ENCODE data around the gene VSTM4.

Gene VSTM4

GRCh38 chr10:48985621-48986158, 129.6 kb downstream of the VSTM4 start:
- H4K20me1 ChIP-seq (ENCODE audit: control insufficient read depth, insufficient read depth, low read depth, low read length): no peaks in the 10 kb centered on the region
- no peaks in the 10 kb centered on the region for H3K9me3 ChIP-seq (ENCODE audit: control insufficient read depth, insufficient read depth, low read length)
- H3K79me2 ChIP-seq (ENCODE audit: control insufficient read depth, low read length): no peaks in the 10 kb centered on the region
- no peaks in the 10 kb centered on the region for H3K4me1 ChIP-seq (ENCODE audit: control insufficient read depth, low read length)
- H3K4me2 ChIP-seq (ENCODE audit: low read length): no peak overlapping the region
- peaks cover 11% of the 10 kb centered on the region; the same call in 1 of the 2 replicates for H3K36me3 ChIP-seq (ENCODE audit: control insufficient read depth, low read length)
- H3K4me3 ChIP-seq (ENCODE audit: low read length): no peak overlapping the region
- H3K9me2 ChIP-seq (replicated peaks; ENCODE audit: control insufficient read depth, low read length): no peaks in the 10 kb centered on the region
- TF ChIP-seq EZH2phosphoT487 (IDR thresholded peaks at IDR 0.05; ENCODE audit: borderline replicate concordance, low read length) (no peak), CTCF (IDR thresholded peaks at IDR 0.05; ENCODE audit: low read depth, low read length, poor library complexity, severe bottlenecking) (no peak)
- no peaks in the 10 kb centered on the region for H3K27me3 ChIP-seq (ENCODE audit: control insufficient read depth, low read length)
- H3K27ac ChIP-seq (ENCODE audit: low read depth, low read length): no peak overlapping the region
- no peaks in the 10 kb centered on the region for H3F3A ChIP-seq (ENCODE audit: control insufficient read depth, insufficient read depth)

- no peaks in the 10 kb centered on the region for H3F3A ChIP-seq (ENCODE audit: control insufficient read depth, insufficient read depth)
- H3K4me1 ChIP-seq (ENCODE audit: control insufficient read depth, low read length): no peaks in the 10 kb centered on the region
- H3K27ac ChIP-seq (ENCODE audit: low read depth, low read length): no peak overlapping the region
- H3K36me3 ChIP-seq (ENCODE audit: control insufficient read depth, low read length): peaks cover 14% of the 10 kb centered on the region; the same call in 1 of the 2 replicates
- no peaks in the 10 kb centered on the region for H3K79me2 ChIP-seq (ENCODE audit: control insufficient read depth, low read length)
- no peak overlapping the region for H3K4me3 ChIP-seq (ENCODE audit: low read length)
- no peak overlapping the region for H3K4me2 ChIP-seq (ENCODE audit: low read length)
- H3K27me3 ChIP-seq (ENCODE audit: control insufficient read depth, low read length): no peaks in the 10 kb centered on the region
- H4K20me1 ChIP-seq (ENCODE audit: control insufficient read depth, insufficient read depth, low read depth, low read length): no peaks in the 10 kb centered on the region
- no peaks in the 10 kb centered on the region for H3K9me2 ChIP-seq (replicated peaks; ENCODE audit: control insufficient read depth, low read length)
- H3K9me3 ChIP-seq (ENCODE audit: control insufficient read depth, insufficient read depth, low read length): no peaks in the 10 kb centered on the region
- TF ChIP-seq EZH2phosphoT487 (IDR thresholded peaks at IDR 0.05; ENCODE audit: borderline replicate concordance, low read length) (no peak), CTCF (IDR thresholded peaks at IDR 0.05; ENCODE audit: low read depth, low read length, poor library complexity, severe bottlenecking) (peak; percentile 24)
Measured at GRCh38 chr10:48983648-48984351, 131.5 kb downstream of the VSTM4 start.

- peaks cover 21% of the 10 kb centered on the region for H3K36me3 ChIP-seq (ENCODE audit: control insufficient read depth, low read length)
- H3K79me2 ChIP-seq (ENCODE audit: control insufficient read depth, low read length): no peaks in the 10 kb centered on the region
- H3K27me3 ChIP-seq (ENCODE audit: control insufficient read depth, low read length): no peaks in the 10 kb centered on the region
- H3K4me3 ChIP-seq (ENCODE audit: low read length): no peak overlapping the region
- H3K9me3 ChIP-seq (ENCODE audit: control insufficient read depth, insufficient read depth, low read length): no peaks in the 10 kb centered on the region
- no peaks in the 10 kb centered on the region for H3K4me1 ChIP-seq (ENCODE audit: control insufficient read depth, low read length)
- H4K20me1 ChIP-seq (ENCODE audit: control insufficient read depth, insufficient read depth, low read depth, low read length): no peaks in the 10 kb centered on the region
- no peaks in the 10 kb centered on the region for H3K9me2 ChIP-seq (replicated peaks; ENCODE audit: control insufficient read depth, low read length)
- H3F3A ChIP-seq (ENCODE audit: control insufficient read depth, insufficient read depth): no peaks in the 10 kb centered on the region
- H3K27ac ChIP-seq (ENCODE audit: low read depth, low read length): no peak overlapping the region
- TF ChIP-seq EZH2phosphoT487 (IDR thresholded peaks at IDR 0.05; ENCODE audit: borderline replicate concordance, low read length): no peak
- TF ChIP-seq CTCF (IDR thresholded peaks at IDR 0.05; ENCODE audit: low read depth, low read length, poor library complexity, severe bottlenecking): no peak
- H3K4me2 ChIP-seq (ENCODE audit: low read length): no peak overlapping the region
Measured at GRCh38 chr10:48982584-48982983, 132.7 kb downstream of the VSTM4 start.

All from DOHH2 (cell line).